Measurements from ENCODE around the gene UBE4B.
"Not testable (repeated sequence)": the region's sequence is repeated elsewhere in the genome, so short reads cannot be mapped to it uniquely, and the experiment has no call there.

UBE4B gene

GRCh38 chr1:10104834-10105233 is 72.1 kb downstream of the UBE4B start:
- no peak for DNase-seq (ENCODE audit: low read depth)
- H3K27me3 ChIP-seq (replicated peaks; ENCODE audit: control insufficient read depth, insufficient read depth, low read length): no peaks in the 10 kb centered on the region
- H3K4me1 ChIP-seq (ENCODE audit: control insufficient read depth, insufficient read depth, low read length): peaks cover 12% of the 10 kb centered on the region
- H3K9me3 ChIP-seq (ENCODE audit: control insufficient read depth, low read length): no peaks in the 10 kb centered on the region
- H3K36me3 ChIP-seq (ENCODE audit: control insufficient read depth, insufficient read depth, low read length, severe bottlenecking): peaks cover 59% of the 10 kb centered on the region
- H3K9ac ChIP-seq (ENCODE audit: low read length): no peak overlapping the region
- no peak overlapping the region for H3K4me3 ChIP-seq (ENCODE audit: low read length)

DNA sequence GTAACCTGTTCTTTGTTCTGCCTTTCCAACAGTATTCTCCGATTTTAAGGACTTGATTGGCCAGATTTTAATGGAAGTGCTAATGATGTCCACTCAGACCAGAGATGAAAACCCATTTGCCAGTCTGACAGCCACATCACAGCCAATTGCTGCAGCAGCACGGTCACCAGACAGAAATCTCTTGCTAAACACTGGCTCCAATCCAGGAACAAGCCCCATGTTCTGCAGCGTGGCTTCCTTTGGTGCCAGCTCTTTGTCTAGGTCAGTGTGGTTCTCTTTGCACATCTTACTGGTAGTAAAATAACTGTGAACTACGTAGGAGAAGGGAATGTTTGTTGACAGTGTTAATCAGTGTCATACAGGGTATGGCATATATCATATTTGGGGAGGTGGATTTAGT is 72.7 kb downstream of the UBE4B start:
- H3K27me3 ChIP-seq (replicated peaks; ENCODE audit: control insufficient read depth, insufficient read depth, low read length): no peaks in the 10 kb centered on the region
- DNase-seq (ENCODE audit: low read depth): no peak
- no peaks in the 10 kb centered on the region for H3K9me3 ChIP-seq (ENCODE audit: control insufficient read depth, low read length)
- no peak overlapping the region for H3K4me3 ChIP-seq (ENCODE audit: low read length)
- H3K4me1 ChIP-seq (ENCODE audit: control insufficient read depth, insufficient read depth, low read length): peaks cover 12% of the 10 kb centered on the region
- peaks cover 59% of the 10 kb centered on the region for H3K36me3 ChIP-seq (ENCODE audit: control insufficient read depth, insufficient read depth, low read length, severe bottlenecking)
- no peak overlapping the region for H3K9ac ChIP-seq (ENCODE audit: low read length)

DNA sequence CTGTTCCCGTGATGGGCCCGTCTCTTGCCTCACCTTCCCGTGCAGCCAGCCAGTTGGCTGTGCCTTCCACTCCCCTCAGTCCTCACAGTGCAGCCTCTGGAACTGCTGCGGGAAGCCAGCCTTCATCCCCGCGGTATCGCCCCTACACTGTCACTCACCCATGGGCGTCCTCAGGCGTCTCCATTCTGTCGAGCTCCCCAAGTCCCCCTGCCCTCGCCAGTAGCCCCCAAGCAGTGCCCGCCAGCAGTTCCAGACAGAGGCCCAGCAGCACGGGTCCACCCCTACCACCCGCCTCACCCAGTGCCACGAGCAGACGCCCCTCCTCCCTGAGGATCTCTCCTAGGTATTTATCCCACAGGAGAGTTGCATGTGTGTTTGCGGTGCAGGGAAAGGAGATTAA is 73.5 kb downstream of the UBE4B start:
- H3K36me3 ChIP-seq (ENCODE audit: control insufficient read depth, insufficient read depth, low read length, severe bottlenecking): peaks cover 58% of the 10 kb centered on the region
- no peak for DNase-seq (ENCODE audit: low read depth)
- H3K27me3 ChIP-seq (replicated peaks; ENCODE audit: control insufficient read depth, insufficient read depth, low read length): no peaks in the 10 kb centered on the region
- H3K4me3 ChIP-seq (ENCODE audit: low read length): no peak overlapping the region
- no peaks in the 10 kb centered on the region for H3K9me3 ChIP-seq (ENCODE audit: control insufficient read depth, low read length)
- H3K9ac ChIP-seq (ENCODE audit: low read length): no peak overlapping the region
- peaks cover 12% of the 10 kb centered on the region for H3K4me1 ChIP-seq (ENCODE audit: control insufficient read depth, insufficient read depth, low read length)

DNA sequence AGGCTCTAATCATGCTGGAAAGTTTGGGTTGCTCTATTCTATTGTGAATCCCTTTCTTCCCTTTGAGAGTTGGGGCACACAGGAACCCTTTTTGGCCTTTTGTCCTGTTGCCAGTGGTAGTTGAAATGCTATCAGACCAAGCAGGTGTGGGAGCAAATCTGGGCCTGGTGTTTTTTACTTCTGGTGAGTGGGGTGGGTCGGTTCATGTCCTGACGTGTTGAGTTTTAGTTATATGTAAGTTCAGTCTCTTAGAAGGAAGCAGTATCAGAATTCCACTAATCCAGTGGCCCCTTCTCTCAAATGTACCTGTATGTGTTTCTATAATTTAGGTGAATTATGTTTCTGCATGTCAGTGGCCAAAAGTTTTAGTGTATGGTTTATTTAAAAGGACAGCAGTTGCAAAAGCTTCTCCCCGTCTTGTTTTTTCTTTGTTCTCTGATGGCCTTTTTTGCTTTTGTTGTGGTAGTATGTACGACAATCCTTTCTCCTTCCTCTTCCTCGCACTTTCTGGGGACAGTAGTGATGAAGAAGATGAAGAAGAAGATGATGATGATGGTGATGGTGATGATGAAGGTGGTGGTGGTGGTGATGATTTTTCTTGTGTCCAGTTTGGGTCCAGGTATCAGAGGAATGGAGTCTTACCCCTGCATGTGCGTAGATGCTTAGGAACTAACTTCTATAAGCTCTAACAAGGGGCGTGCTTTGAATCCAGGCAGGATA is 74.2 kb downstream of the UBE4B start:
- H3K9ac ChIP-seq (ENCODE audit: low read length): no peak overlapping the region
- peaks cover 55% of the 10 kb centered on the region for H3K36me3 ChIP-seq (ENCODE audit: control insufficient read depth, insufficient read depth, low read length, severe bottlenecking)

GRCh38 chr1:10107476-10107847 is 74.7 kb downstream of the UBE4B start:
- peaks cover 53% of the 10 kb centered on the region for H3K36me3 ChIP-seq (ENCODE audit: control insufficient read depth, insufficient read depth, low read length, severe bottlenecking)
- H3K27me3 ChIP-seq (replicated peaks; ENCODE audit: control insufficient read depth, insufficient read depth, low read length); H3K4me3 ChIP-seq (ENCODE audit: low read length); DNase-seq (ENCODE audit: low read depth); H3K9ac ChIP-seq (ENCODE audit: low read length); H3K9me3 ChIP-seq (ENCODE audit: control insufficient read depth, low read length): not testable (repeated sequence)
- H3K4me1 ChIP-seq (ENCODE audit: control insufficient read depth, insufficient read depth, low read length): peaks cover 12% of the 10 kb centered on the region

More for the DNA sequence above, 74.2 kb downstream of the UBE4B start:
- no peaks in the 10 kb centered on the region for H3K27me3 ChIP-seq (replicated peaks; ENCODE audit: control insufficient read depth, insufficient read depth, low read length)
- H3K4me3 ChIP-seq (ENCODE audit: low read length): no peak overlapping the region
- DNase-seq (ENCODE audit: low read depth): no peak
- H3K4me1 ChIP-seq (ENCODE audit: control insufficient read depth, insufficient read depth, low read length): peaks cover 12% of the 10 kb centered on the region
- no peaks in the 10 kb centered on the region for H3K9me3 ChIP-seq (ENCODE audit: control insufficient read depth, low read length)

DNA sequence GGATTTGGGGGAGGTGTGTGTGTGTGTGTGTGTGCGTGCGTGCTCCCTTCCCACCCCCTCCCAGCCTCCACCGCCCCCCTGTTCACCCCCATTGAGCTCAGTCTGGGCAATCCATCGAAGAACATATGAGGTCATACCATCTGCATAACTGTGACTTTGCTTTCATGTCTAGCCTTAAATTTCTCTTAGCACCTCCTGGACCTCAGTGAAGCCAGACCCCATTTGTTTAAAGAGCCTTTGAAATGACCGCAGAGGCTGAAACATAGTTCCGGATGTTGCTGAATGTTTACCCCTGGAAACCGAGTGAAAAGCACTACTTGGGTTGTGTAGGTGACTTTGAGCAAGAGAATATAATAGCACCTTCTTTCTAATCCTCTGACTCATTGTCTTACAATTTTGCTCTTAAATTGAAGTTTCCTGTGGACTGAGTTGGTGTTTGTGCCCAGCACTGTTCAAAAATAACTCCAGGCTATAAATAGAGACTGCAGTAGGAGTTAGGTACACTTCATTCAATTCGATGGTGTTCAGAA is 75.4 kb downstream of the UBE4B start:
- Histone ChIP-seq H3K36me3 (ENCODE audit: control insufficient read depth, insufficient read depth, low read length, severe bottlenecking) (peaks cover 46% of the 10 kb centered on the region), H3K9ac (ENCODE audit: low read length) (no peak overlapping the region)
- peak; percentile 65 for DNase-seq (ENCODE audit: low read depth)

GRCh38 chr1:10108948-10109708 is 76.4 kb downstream of the UBE4B start:
- Histone ChIP-seq H3K4me1 (ENCODE audit: control insufficient read depth, insufficient read depth, low read length) (peaks cover 12% of the 10 kb centered on the region), H3K9ac (ENCODE audit: low read length) (no peak overlapping the region), H3K27me3 (replicated peaks; ENCODE audit: control insufficient read depth, insufficient read depth, low read length) (no peaks in the 10 kb centered on the region), H3K4me3 (ENCODE audit: low read length) (no peak overlapping the region), H3K36me3 (ENCODE audit: control insufficient read depth, insufficient read depth, low read length, severe bottlenecking) (peaks cover 38% of the 10 kb centered on the region), H3K9me3 (ENCODE audit: control insufficient read depth, low read length) (no peaks in the 10 kb centered on the region)
- DNase-seq (ENCODE audit: low read depth): no peak

More for the DNA sequence above, 75.4 kb downstream of the UBE4B start:
- peaks cover 12% of the 10 kb centered on the region for H3K4me1 ChIP-seq (ENCODE audit: control insufficient read depth, insufficient read depth, low read length)
- H3K9me3 ChIP-seq (ENCODE audit: control insufficient read depth, low read length): no peaks in the 10 kb centered on the region
- H3K4me3 ChIP-seq (ENCODE audit: low read length): no peak overlapping the region
- no peaks in the 10 kb centered on the region for H3K27me3 ChIP-seq (replicated peaks; ENCODE audit: control insufficient read depth, insufficient read depth, low read length)

DNA sequence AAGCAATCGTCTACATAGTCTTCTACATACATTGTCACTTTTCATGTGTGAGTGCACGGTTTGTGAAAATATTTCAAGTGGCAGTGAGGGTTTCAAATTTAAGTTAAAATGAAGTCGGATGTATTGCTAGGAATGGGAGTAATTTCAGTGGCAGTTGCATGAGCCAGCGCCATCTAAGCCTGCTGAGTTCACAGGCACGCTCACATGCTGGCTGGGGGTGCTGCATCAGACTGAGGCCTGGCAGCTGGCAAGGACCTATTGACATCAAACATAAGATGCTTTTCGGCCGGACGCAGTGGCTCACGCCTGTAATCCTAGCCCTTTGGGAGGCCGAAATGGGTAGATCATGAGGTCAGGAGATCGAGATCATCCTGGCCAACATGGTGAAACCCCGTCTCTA is 80.7 kb downstream of the UBE4B start:
- no peaks in the 10 kb centered on the region for H3K9me3 ChIP-seq (ENCODE audit: control insufficient read depth, low read length)
- H3K36me3 ChIP-seq (ENCODE audit: control insufficient read depth, insufficient read depth, low read length, severe bottlenecking): peaks cover 24% of the 10 kb centered on the region

DNA sequence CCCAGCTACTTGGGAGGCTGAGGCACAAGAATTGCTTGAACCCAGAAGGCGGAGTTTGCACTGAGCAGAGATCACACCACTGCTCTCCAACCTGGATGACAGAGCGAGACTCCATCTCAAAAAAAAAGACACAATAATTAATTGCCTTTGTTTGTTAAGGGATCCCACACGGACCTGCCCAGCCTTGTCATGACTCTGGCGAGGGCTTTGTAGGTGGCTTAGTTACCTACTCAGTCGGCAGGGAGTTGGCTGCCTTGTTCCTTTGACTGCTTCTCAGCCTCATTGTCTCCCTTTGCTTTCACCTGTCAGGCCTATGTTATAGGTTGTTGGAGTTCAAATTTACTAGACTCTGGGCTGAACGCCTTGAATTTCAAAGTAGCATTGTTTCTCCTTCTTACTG is 82.0 kb downstream of the UBE4B start:
- Histone ChIP-seq H3K4me1 (ENCODE audit: control insufficient read depth, insufficient read depth, low read length) (peaks cover 2% of the 10 kb centered on the region), H3K4me3 (ENCODE audit: low read length) (no peak overlapping the region)

More for the DNA sequence above, 80.7 kb downstream of the UBE4B start:
- peaks cover 10% of the 10 kb centered on the region for H3K4me1 ChIP-seq (ENCODE audit: control insufficient read depth, insufficient read depth, low read length)
- H3K4me3 ChIP-seq (ENCODE audit: low read length): no peak overlapping the region
- no peak overlapping the region for H3K9ac ChIP-seq (ENCODE audit: low read length)
- DNase-seq (ENCODE audit: low read depth): no peak
- no peaks in the 10 kb centered on the region for H3K27me3 ChIP-seq (replicated peaks; ENCODE audit: control insufficient read depth, insufficient read depth, low read length)

DNA sequence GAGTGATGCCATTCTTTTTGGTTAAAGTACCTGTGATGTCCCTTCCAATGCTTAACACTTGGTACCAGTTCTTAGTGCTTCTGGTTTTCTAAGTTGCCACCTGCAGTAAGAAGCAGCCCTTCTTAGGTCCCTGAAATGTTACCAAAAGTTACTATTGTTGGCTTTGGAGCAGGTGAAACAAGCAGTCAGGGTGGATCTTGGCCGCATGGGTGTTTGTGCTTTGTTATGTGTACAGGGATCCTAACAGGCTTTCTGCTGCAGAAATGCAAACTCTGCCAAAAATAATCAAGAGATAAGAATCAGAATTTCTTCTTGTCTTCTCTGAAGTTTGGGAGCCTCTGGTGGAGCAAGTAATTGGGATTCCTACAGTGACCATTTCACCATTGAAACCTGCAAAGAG is 84.4 kb downstream of the UBE4B start:
- DNase-seq (ENCODE audit: low read depth): no peak
- Histone ChIP-seq H3K9me3 (ENCODE audit: control insufficient read depth, low read length) (no peaks in the 10 kb centered on the region), H3K4me1 (ENCODE audit: control insufficient read depth, insufficient read depth, low read length) (peaks cover 2% of the 10 kb centered on the region), H3K27me3 (replicated peaks; ENCODE audit: control insufficient read depth, insufficient read depth, low read length) (no peaks in the 10 kb centered on the region), H3K4me3 (ENCODE audit: low read length) (no peak overlapping the region), H3K9ac (ENCODE audit: low read length) (no peak overlapping the region), H3K36me3 (ENCODE audit: control insufficient read depth, insufficient read depth, low read length, severe bottlenecking) (peaks cover 42% of the 10 kb centered on the region)

More for the DNA sequence above, 82.0 kb downstream of the UBE4B start:
- Histone ChIP-seq H3K9ac (ENCODE audit: low read length) (no peak overlapping the region), H3K9me3 (ENCODE audit: control insufficient read depth, low read length) (no peaks in the 10 kb centered on the region), H3K27me3 (replicated peaks; ENCODE audit: control insufficient read depth, insufficient read depth, low read length) (no peaks in the 10 kb centered on the region), H3K36me3 (ENCODE audit: control insufficient read depth, insufficient read depth, low read length, severe bottlenecking) (peaks cover 32% of the 10 kb centered on the region)
- no peak for DNase-seq (ENCODE audit: low read depth)

DNA sequence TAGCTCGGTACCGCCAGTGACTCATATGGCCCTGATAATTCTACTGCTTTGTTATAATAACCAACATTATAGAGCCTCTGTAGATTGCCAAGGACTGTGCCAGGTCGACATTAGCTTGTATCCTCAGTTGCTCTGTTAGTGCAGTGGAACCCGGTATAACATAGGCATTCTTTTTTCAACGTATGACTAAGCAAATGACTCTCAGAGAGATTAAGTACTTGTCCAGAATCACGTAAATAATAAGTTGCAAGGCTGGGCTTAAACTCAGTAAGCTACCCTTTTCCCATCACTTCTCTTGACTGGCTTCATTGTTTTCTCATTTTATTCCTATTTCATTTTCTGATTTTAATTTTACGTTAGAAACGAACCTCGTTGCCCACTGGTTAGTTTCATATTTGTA is 85.1 kb downstream of the UBE4B start:
- Histone ChIP-seq H3K9me3 (ENCODE audit: control insufficient read depth, low read length) (no peaks in the 10 kb centered on the region), H3K27me3 (replicated peaks; ENCODE audit: control insufficient read depth, insufficient read depth, low read length) (no peaks in the 10 kb centered on the region), H3K36me3 (ENCODE audit: control insufficient read depth, insufficient read depth, low read length, severe bottlenecking) (peaks cover 47% of the 10 kb centered on the region), H3K4me1 (ENCODE audit: control insufficient read depth, insufficient read depth, low read length) (peaks cover 2% of the 10 kb centered on the region), H3K9ac (ENCODE audit: low read length) (no peak overlapping the region), H3K4me3 (ENCODE audit: low read length) (no peak overlapping the region)
- no peak for DNase-seq (ENCODE audit: low read depth)
